GM18907 (cell line): ENCODE measurements around the gene SCYL3.
"Not testable (repeated sequence)": the region's sequence is repeated elsewhere in the genome, so short reads cannot be mapped to it uniquely, and the experiment has no call there.

ENCODE experiments used
- ATAC-seq: cut with Tn5 transposase; IDR thresholded peaks from one replicate; pipeline ENCODE4 v1.9.1; 2021; ENCODE audit warnings: mild to moderate bottlenecking, moderate library complexity; ENCODE audit not compliant: unreplicated experiment

Gene SCYL3, protein sequence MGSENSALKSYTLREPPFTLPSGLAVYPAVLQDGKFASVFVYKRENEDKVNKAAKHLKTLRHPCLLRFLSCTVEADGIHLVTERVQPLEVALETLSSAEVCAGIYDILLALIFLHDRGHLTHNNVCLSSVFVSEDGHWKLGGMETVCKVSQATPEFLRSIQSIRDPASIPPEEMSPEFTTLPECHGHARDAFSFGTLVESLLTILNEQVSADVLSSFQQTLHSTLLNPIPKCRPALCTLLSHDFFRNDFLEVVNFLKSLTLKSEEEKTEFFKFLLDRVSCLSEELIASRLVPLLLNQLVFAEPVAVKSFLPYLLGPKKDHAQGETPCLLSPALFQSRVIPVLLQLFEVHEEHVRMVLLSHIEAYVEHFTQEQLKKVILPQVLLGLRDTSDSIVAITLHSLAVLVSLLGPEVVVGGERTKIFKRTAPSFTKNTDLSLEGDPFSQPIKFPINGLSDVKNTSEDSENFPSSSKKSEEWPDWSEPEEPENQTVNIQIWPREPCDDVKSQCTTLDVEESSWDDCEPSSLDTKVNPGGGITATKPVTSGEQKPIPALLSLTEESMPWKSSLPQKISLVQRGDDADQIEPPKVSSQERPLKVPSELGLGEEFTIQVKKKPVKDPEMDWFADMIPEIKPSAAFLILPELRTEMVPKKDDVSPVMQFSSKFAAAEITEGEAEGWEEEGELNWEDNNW

DNA sequence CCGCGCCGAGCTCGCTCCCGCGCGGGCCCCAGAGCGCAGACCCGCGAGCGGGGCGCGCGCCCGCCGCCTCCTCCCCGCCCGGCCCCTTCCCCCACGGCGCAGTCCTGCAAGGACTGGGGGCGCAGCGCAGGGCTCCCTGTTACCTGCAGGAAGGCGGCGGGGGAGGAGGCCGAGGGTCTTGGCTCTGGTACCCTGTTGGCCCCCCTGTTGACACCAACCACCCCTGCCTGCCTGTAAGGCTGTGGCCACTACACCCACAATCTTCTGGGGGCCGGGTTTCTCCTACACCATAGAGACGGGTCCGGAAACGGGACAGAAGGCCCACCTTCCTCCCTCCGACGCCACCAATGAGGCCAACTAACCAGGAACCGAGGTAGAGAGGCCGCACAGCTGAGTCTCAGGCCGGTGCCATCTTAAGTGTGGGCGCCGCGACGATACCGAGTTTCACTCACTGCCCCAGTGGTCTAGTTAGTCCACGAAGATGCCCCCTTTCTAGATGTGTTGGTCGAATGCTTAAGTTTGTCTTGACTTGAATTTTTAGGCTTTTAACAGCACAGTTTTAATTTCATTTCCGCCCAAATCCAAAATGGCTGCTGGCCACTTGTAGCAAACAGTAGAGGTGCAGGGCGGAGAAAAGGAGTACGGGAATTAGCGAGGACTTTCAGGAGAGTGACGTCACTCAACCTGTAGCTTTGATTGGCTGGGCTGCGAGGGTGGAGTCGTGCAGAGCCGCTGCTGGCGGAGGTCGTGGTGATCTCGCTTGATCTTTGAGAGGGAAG is at the start of gene SCYL3:
Gene SCYL3 (minus strand): TSS at position 252 of the 779 bp plus-strand sequence. CDS start 5,056 bp downstream, outside the sequence.
- ATAC-seq, result peak; percentile 90

DNA sequence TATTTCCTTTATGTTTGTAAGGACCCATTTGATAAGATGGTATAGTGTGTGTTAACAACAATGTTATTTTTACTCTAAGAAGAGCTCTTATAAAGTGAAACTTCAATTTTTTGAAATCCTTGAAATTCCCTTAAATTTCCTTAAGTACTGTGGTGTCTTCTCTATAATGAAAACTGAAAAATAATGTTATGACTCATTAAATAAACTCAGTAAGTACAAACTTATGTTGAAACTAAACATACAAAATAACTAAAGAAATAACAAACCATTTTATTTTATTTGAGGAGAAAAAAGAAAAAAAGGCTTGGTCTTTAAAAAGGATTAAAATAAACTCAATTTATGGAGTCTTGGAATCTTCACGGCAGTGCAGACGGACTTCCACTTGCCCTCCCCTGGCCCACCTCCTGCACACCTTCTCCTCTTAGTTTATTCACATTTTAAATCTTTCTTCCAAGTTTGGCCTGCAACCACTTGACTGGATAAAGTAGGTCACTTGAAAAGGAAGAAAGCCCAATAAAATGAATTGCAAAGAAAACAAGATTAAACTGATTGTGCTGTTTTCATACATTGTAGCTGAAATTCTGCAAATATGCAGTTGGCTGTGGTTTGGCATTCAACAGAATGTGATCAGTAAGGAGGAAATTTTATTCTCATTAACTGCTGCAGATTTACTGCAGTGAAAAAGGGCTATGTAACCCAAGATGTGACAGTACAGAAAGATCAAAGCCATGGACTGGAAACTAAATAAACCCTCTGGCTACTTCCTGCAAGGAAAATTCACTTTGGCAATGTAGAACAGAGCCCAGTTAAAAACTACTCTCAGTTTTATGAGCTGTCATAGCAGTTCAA is 48.5 kb upstream of the SCYL3 start:
- ATAC-seq, result no peak

DNA sequence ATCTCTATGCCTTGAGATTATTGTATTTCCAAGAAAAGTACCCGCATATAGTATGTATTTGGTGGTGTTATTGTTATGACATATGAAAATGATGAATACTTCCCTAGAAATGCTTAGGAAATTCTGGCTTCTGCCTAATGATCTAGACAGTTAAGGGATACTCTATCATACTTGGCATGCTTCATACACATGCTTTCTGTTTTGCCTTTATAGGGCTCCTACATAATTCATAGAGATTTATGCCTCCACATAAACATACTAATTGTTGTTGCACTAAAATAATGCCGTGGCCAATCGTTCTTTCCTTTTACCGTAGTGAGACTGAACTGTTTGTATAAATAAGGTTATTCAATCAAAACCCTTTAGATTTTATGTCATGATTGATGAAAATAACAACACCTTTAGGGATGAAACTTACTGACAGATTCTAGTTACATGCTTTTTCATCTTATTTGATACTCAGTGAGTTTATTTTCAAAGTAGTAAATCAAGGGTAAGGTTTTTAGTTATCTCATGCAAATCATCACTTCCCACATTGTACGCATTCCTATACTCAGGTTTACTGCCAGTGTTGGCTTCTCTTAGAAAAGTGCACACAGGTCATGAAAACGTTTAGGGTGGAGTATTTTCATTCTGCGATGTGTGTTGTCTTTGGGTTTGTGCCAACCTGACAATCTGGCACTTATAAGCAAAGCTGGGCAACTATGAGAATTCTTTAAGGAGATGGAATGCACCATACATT is 40.5 kb upstream of the SCYL3 start:
- no peak for ATAC-seq

DNA sequence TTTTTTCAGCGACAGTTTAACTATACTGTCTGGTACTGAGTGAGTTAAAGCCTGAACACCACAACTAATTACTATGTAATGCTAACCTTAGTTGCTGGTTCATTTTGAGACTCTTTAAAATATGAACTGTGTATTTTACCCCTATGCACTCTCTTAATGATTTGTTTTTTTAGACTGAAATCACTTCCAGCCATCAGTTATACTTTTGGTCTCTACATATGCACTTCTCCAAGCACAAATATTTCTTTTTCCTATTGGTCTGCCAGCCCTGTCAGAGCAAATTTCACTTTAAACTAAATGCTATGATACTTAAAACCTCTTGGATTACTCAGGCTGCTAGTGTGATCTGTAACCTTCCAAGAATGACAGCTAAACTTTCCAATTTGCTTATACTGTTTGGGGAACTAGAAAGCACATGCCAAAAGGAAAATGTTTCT is 38.1 kb upstream of the SCYL3 start:
- no peak for ATAC-seq

DNA sequence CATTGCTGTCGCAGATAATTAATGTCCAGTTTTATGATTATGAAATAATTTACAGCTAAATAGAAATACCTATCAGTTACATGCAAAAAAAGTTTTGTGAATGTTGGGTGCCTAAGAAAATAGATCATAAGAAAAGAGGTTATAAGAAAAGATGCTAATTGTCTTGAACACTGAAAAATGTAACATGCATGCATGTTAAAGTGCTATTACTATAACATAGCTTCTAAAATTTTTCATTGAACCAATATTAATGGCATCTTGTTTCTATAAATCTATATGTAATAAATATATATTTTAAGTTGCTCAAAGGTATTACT is 35.5 kb upstream of the SCYL3 start:
- no peak for ATAC-seq

DNA sequence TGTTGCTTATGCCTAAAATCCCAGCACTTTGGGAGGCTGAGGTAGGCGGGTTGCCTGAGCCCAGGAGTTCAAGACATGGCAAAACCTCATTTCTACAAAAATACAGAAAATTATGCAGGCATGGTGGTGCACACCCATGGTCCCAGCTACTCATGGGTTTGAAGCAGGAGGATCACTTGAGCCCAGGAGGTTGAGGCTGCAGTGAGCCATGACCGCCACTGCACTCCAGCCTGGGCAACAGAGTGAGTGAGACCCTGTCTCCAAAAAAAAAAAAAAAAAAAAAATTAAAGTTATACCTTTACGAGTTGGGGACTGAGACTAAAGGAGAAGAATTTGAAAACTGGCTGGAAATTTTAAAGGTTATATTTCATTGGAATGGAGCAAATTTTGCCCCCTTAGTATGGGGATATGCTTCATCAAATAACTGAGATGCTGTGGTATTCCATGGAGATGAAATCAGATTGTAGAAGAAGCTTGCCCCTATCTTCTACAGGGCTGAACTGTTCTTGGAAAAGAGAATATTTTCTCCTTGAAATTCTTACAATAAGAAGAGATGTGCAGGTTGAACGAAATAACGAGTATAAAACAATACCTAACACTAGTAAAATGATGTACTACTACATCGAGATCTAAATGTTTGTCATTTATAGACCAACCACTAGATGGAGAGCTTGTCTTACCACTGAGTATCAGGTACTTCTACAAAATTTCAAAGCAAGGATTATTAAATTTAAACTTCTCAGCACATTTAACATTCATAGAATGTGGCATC is 34.9 kb upstream of the SCYL3 start:
- peak; percentile 78 for ATAC-seq

DNA sequence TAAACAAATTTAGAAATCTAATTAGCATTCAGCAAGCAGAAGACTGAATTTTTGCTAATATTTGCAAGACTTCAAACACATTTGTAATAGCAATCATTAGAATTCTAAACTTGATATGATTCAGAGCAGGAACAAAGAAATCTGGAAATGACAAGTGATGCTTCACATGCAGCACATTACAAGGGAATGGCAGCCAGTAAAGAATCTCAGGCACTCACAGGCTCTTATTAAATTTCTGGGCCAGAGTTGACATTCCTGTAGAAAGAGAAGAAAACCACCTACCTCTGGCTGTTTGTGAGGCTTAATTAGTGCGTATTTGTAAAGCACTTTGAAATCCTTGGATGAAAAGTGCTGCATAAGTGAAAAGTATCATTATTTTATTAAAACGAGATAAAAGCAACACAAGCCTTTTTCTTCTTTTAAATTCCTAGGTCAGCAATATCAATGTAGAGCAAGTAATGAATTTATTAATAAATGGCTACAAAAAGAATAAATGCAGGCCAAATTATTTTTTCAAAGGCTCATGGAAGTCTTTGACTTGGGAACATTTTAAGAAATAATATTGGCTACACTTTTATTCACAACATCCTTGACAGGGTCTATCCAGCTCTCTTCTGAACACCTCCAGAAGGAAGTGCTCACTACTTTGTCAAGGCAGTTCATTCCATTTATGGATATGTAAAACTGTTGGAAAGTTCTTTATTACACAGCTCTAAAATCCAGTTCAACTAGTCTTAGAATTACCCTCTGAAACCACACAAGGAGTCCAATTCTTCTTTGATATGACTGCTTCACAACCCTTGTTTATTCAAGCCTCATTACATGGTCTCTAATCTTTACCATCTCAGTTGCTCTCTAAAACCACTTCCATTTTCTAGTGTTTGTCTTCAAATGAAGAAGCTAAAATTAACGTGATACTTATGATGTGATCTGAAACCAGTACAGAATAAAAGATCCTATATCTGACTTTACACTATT is 32.1 kb upstream of the SCYL3 start:
- ATAC-seq, result peak; percentile 54

DNA sequence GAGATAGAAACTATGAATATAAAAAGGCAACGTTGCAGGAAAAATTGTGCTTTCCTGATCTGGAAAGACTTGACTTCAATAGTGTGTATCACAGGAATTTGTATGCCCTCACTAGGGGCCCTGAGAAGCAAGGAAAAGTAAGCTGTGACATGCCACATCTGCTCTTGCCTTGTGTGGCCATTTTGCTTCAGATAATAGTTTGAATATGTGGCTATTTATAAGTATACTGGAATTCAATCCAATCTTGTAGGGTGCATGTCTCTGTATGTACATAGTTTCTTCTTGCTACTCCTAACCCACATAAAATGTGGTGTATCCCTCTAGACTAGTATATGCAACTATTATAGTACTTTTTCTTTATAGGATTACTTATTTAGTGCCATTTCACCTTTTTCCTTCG is 31.1 kb upstream of the SCYL3 start:
- ATAC-seq, result no peak

DNA sequence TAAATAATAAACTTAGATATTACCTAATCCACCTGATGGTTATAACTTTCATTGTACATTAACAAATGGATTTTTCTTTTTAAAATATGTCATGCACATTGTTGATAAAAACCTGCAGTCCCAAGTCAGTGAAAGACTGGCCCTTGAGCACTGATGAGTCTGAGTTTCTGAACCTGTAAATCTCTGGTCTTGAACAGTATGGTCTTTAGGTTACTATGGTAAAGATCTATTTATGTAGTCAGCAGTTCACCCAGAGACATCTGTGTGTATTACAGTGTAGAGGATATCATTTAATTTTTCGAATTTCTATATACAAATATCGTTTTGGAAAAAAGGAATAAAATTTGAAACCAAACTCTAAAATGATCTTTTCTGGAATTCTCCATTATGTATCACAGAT is 30.4 kb upstream of the SCYL3 start:
- ATAC-seq, result no peak

DNA sequence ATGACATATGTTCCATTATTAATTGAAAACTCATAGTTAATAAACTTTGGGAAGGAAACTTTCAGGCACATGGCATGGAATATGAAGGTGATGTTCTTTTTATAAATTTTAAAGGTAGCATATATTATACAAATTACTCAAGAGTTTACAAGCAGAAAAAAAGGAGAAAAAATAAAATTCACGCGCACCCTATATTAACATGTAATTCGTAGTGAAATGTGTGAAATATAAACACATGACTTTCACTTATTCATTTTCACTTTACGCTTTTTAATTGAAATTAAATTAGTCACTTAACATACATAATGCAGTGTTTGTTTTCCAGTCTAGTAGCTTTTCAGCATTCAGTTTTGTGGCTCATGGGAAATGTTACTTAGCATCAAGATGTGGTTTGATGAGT is 27.4 kb upstream of the SCYL3 start:
- ATAC-seq, result no peak

DNA sequence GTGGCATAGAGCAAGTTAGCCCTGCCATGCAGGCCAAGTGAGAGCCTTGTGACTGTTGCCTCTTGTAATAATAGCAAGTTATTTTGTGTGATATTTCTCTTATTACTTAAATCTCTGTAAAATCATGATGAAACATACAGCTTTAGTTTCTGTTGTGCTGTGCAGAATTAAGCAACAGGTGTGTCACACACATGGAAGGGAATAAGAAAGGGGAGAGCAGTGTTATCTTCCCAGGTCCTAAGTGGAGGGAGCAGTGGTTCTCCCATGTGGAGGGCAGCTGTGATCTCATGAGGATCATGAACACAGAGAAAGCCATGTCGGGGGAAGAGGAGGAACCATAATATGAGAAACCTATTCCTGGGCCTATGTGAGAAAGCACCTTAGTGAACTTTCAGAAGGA is 25.2 kb upstream of the SCYL3 start:
- ATAC-seq, result no peak

DNA sequence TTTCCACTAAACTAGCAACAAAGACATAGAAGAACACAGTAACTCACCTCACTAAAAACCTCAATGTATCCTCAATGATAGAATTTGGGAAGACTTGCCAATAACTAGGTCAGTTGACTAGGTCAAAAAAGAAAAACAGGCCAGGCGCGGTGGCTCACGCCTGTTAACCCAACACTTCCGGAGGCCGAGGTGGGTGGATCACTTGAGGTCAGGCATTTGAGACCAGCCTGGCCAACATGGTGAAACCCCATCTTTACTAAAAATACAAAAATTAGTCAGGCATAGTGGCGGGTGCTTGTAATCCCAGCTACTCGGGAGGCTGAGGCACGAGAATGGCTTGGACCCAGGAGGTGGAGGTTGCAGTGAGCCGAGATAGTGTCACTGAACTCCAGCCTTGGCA is 24.5 kb upstream of the SCYL3 start:
- ATAC-seq, result not testable (repeated sequence)

DNA sequence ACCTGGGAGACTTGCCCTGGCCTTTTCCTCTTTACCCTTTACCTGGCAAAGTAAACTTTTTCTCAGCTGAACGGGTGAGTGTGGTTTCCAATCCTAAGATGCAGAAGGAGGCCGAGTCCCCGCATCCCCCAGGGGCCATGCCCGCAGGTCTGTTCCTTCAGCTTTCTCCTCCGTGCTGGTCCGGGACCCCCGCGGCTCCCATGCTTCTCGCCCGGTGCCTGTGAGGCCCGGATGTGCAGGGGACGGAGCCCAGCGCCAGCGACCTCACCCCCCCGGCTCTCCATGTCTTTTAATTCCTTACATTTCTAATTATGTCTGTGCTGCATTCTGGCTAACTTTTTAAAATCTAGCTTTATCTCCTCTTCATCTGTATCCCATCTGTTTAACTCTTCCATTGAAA is 21.5 kb upstream of the SCYL3 start:
- no peak for ATAC-seq

DNA sequence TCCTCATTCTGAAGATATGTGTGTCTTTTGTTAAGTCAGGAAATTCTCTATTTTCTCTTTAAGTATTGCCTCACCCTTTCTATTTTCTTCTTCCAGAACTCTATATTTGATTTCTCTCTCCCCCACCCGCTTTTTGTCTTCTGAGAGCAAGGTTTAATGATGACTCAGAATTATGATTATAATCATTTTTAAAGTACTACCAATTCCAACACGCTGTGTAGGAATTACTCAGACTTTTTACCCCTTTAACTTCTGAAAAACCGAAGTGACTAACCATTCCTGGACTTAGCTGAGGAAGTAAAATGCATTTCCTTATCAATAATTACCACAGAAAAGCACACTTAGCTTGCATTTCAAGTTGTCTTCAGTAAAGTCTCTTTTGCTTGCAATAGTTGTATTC is 20.8 kb upstream of the SCYL3 start:
- ATAC-seq, result no peak

DNA sequence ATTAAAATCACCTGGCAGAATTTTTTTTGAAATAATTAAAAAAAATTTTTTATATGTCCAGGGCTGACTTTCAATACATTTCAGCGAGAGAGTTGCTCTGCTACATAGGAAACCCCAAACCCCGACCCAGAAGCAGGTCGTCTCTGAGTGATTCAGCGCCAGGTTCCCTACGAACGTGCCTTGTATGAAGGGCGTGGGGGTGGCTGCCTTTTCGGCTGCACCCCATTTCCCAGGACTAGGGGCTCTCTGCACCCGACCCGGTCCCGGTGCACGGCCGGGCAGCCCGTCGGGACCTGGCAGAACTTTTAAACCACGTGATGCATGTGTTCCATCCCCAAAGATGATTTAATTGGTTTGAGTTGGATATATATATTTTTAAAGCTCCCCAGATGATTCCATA is 15.8 kb upstream of the SCYL3 start:
- ATAC-seq, result no peak

DNA sequence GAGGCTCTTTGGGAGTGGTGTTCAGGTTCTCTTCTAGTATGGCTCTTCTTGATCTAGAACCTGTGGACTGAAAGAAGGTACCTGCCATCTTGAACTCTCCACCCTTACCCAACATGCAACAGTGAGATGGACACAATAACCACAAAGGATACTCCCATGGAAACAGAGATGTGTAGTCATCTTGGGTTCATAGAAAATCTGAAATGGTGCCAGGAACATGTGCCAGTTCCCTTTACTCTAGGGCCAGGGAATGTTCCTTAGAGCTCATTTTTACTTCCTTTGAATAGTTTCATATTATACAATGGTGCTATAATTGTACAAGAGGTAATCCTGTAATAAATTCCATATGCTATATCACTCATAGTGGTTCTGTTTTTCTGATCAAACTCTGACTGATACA is 13.2 kb upstream of the SCYL3 start:
- no peak for ATAC-seq

DNA sequence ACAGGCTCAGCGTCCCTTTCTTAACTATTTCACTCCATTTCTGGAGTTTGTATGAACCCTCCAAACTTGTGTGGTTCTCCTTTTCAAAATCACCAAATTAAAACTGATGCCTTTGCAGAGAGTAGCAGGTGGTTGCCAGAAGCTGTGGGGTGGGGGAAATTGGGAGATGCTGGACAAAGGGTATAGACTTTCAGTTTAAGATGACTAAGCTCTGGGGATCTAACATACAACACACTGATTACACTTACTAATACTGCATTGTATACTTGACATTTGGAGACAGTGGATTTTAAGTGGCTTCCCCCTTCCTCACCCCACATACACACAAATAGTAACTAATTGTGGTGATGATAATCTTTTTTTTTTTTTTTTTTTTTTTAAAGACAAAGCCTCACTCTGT is 11.1 kb upstream of the SCYL3 start:
- no peak for ATAC-seq

DNA sequence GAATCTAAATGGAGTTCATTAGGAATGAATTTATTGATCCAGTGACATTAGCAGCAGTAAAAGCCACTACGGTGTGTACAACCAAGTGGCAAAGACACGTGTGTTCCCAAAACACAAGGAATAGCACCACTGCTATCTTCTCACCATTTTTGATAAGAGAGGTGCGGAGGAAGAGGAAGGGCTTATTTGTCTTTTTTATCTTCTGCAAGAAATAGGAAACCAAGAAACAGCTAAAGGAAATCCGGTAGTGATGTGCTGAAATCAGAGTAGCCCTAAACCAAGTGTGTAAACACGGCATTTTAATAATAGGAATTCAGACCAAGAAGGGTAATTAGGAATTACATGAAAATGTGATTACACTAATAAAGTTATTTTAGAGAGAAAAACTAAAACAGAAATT is 9.1 kb upstream of the SCYL3 start:
- ATAC-seq, result no peak
